Measurements from ENCODE around the gene CLDN19.

DNA sequence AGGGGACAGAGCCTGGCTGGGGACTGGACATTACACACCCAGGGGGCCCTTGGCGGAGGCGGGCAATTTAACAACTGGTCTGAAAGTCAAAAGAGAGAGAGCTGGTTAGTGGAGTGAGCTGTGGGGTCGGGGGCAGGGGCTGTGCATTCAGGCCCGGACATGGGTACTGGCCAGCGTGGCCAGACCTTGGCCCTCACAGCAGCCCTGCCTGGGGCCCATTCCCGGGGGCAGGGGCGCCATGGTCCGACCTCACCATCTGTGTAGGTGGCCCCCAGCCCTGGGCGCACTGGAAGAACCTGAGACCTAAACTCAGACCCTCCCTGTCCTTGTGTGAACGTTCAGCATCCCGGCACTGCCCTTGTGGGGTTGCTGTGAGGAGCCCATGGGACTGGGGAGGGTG, 5.0 kb downstream of the CLDN19 start:
- TF ChIP-seq CTCF (IDR thresholded peaks at IDR 0.05; ENCODE audit: low read depth, low read length) (no peak), MAX (IDR thresholded peaks at IDR 0.05; ENCODE audit: low read depth, low read length) (no peak)

All from NB4 (cell line).